ENCODE measurements around the gene OSBPL3.

- TF ChIP-seq MAX (IDR thresholded peaks at IDR 0.05; ENCODE audit: insufficient read depth, insufficient read length) (no peak), FOS (IDR thresholded peaks at IDR 0.05; ENCODE audit: borderline replicate concordance, insufficient read depth, low read length) (no peak), CTCF (IDR thresholded peaks at IDR 0.05; ENCODE audit: extremely low read depth in 1 of 2, insufficient read depth in 1 of 2, low read depth in 1 of 2, low read length in 2 of 2) (no peak), POLR2AphosphoS5 (IDR thresholded peaks at IDR 0.05; ENCODE audit: insufficient read depth, low read depth, low read length) (no peak)
These were observed 69.3 kb downstream of the OSBPL3 start for GRCh38 chr7:24910551-24911212.

All from endothelial cell of umbilical vein (primary cell).